ENCODE results near the gene SIX1. TPM values are rescaled to one million over a fixed set of nuclear protein-coding genes. Genes with fewer than 3 reads are reported as not detected.
A peak's percentile ranks its signal among the peaks of the same experiment; 100 is the strongest.

The SIX1 gene
- total and polyA plus RNA-seq, 10 donors: 0.03 TPM; not detected in 9

- peak overlapping the region in 7 of 8 donors; percentile 56 to 75 (median 60) for H3K4me3 ChIP-seq
- WGBS, 5 donors: 5 to 11% (median 10%) methylated on average over 33 to 36 of the region's 36 CpGs
- DNase-seq: no peak
- H3K36me3 ChIP-seq: no peaks in the 10 kb centered on the region
- H3K9me3 ChIP-seq: peaks cover 0 to 13% (median 0%) of the 10 kb centered on the region in 8 donors
- intact Hi-C loops (cut with DNase I; ENCODE audit: low total_unique reads): no loop called here
- H3K27ac ChIP-seq: no peak overlapping the region
- TF ChIP-seq, protein P1, sequence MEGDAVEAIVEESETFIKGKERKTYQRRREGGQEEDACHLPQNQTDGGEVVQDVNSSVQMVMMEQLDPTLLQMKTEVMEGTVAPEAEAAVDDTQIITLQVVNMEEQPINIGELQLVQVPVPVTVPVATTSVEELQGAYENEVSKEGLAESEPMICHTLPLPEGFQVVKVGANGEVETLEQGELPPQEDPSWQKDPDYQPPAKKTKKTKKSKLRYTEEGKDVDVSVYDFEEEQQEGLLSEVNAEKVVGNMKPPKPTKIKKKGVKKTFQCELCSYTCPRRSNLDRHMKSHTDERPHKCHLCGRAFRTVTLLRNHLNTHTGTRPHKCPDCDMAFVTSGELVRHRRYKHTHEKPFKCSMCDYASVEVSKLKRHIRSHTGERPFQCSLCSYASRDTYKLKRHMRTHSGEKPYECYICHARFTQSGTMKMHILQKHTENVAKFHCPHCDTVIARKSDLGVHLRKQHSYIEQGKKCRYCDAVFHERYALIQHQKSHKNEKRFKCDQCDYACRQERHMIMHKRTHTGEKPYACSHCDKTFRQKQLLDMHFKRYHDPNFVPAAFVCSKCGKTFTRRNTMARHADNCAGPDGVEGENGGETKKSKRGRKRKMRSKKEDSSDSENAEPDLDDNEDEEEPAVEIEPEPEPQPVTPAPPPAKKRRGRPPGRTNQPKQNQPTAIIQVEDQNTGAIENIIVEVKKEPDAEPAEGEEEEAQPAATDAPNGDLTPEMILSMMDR (IDR thresholded peaks at IDR 0.05 in 8 of 11, conservative IDR thresholded peaks at IDR 0.05 in 3 of 11): no peak
- TF ChIP-seq POLR2A (IDR thresholded peaks at IDR 0.05): no peak
- no peak for TF ChIP-seq POLR2AphosphoS5 (IDR thresholded peaks at IDR 0.05)
- H3K27me3 ChIP-seq (replicated peaks in 1 of 7): peaks cover 16 to 100% (median 100%) of the 10 kb centered on the region in 7 donors
- peaks cover 21 to 59% (median 49%) of the 10 kb centered on the region in 6 donors for H3K4me1 ChIP-seq
Observed at GRCh38 chr14:60655898-60656685, 6.8 kb upstream of the SIX1 start.

GRCh38 chr14:60655119-60655897, 6.0 kb upstream of the SIX1 start:
- intact Hi-C loops (cut with DNase I; ENCODE audit: low total_unique reads): no loop called here
- Histone ChIP-seq H3K4me3 (peak overlapping the region in 1 of 8 donors; percentile 71), H3K4me1 (peaks cover 21 to 59% (median 49%) of the 10 kb centered on the region in 6 donors), H3K27me3 (replicated peaks in 1 of 7) (peaks cover 12 to 100% (median 99%) of the 10 kb centered on the region in 7 donors), H3K9me3 (peaks cover 0 to 13% (median 0%) of the 10 kb centered on the region in 8 donors), H3K36me3 (no peaks in the 10 kb centered on the region), H3K27ac (no peak overlapping the region)
- no peak for TF ChIP-seq POLR2AphosphoS5 (IDR thresholded peaks at IDR 0.05)
- TF ChIP-seq POLR2A (IDR thresholded peaks at IDR 0.05): no peak
- TF ChIP-seq, protein P1 (IDR thresholded peaks at IDR 0.05 in 8 of 11, conservative IDR thresholded peaks at IDR 0.05 in 3 of 11): no peak
- DNase-seq: no peak
- 11 to 27% (median 14%) methylated on average over 29 of the region's 29 CpGs for whole genome bisulfite sequencing, 5 donors

GRCh38 chr14:60654334-60654821, 5.1 kb upstream of the SIX1 start:
- TF ChIP-seq POLR2A (IDR thresholded peaks at IDR 0.05) (no peak), POLR2AphosphoS5 (IDR thresholded peaks at IDR 0.05) (no peak)
- TF ChIP-seq, protein P1 (IDR thresholded peaks at IDR 0.05 in 8 of 11, conservative IDR thresholded peaks at IDR 0.05 in 3 of 11): no peak
- H3K4me3 ChIP-seq: no peak overlapping the region
- no peak for DNase-seq
- no peaks in the 10 kb centered on the region for H3K36me3 ChIP-seq
- H3K27ac ChIP-seq: no peak overlapping the region
- H3K9me3 ChIP-seq: peaks cover 0 to 13% (median 0%) of the 10 kb centered on the region in 8 donors
- 8 to 25% (median 17%) methylated on average over 3 of the region's 3 CpGs for WGBS, 5 donors
- intact Hi-C loops (cut with DNase I; ENCODE audit: low total_unique reads): no loop called here
- peaks cover 12 to 100% (median 99%) of the 10 kb centered on the region in 7 donors for H3K27me3 ChIP-seq (replicated peaks in 1 of 7)
- H3K4me1 ChIP-seq: peaks cover 25 to 69% (median 56%) of the 10 kb centered on the region in 6 donors

Measured in spleen (tissue), 11 donors.